Panc1 (cell line): ENCODE results near the gene VIPR2. TPM values are rescaled to one million over a fixed set of nuclear protein-coding genes. Genes with fewer than 3 reads are reported as not detected.

Source experiments
- ATAC-seq: fragments of 200-7000 bp; cut with Tn5 transposase; 2 replicates; pipeline ENCODE4 v1.9.1; 2020; ENCODE audit warnings: mild to moderate bottlenecking, moderate library complexity
- BruUV-seq: library from RNA; stranded (reverse); fragments of 400-500 nt; replicated peaks from 2 replicates; lab custom pipeline; 2021; lab: Mats Ljungman, UMichigan
- CTCF ChIA-PET: fragments of 300-600 bp; sonication (Branson Sonifier 250); formaldehyde crosslinking; loops from one replicate; lab custom pipeline; 2022; ENCODE audit warnings: antibody characterized with exemption; lab: Charles Lee
- POLR2A ChIA-PET: fragments of 300-600 bp; sonication (Branson Sonifier 250); formaldehyde crosslinking; loops from one replicate; lab custom pipeline; 2022; ENCODE audit warnings: antibody characterized with exemption; lab: Charles Lee
- DNase-seq: peaks from one replicate; pipeline ENCODE4 v3.0.0-alpha.2; 2010; ENCODE audit warnings: low read depth, low spot score
- H3K27ac ChIP-seq: 2 replicates; pipeline ENCODE4 v1.5.1; 2011; ENCODE audit warnings: mild to moderate bottlenecking, low read length, inconsistent platforms
- H3K27me3 ChIP-seq: fragments of 200-500 bp; sonication (Bioruptor generic); 2 replicates; pipeline ENCODE4 v1.6.0; 2014; ENCODE audit warnings: low read length, inconsistent platforms; ENCODE audit not compliant: control insufficient read depth, insufficient read depth
- H3K36me3 ChIP-seq: fragments of 200-500 bp; sonication (Bioruptor generic); 2 replicates; pipeline ENCODE4 v1.5.1; 2014; ENCODE audit warnings: inconsistent platforms, mild to moderate bottlenecking, low read length, moderate library complexity; ENCODE audit not compliant: control insufficient read depth, insufficient read depth
- H3K4me1 ChIP-seq: 2 replicates; pipeline ENCODE4 v1.5.1; 2011; ENCODE audit warnings: inconsistent platforms, mild to moderate bottlenecking, low read length, moderate library complexity; ENCODE audit not compliant: control insufficient read depth, insufficient read depth
- H3K4me3 ChIP-seq, 2 experiments: 2 replicates each; pipeline ENCODE4 v1.5.1; 2011 to 2012; ENCODE audit warnings: low read depth in 2 of 2, low read length in 2 of 2, mild to moderate bottlenecking in 2 of 2, inconsistent platforms in 1 of 2, moderate library complexity in 1 of 2
- H3K9me3 ChIP-seq: fragments of 200-500 bp; sonication (Bioruptor generic); 2 replicates; pipeline ENCODE4 v1.5.1; 2014; ENCODE audit warnings: low read depth, mild to moderate bottlenecking, inconsistent platforms, low read length, moderate library complexity; ENCODE audit not compliant: control insufficient read depth, insufficient read depth
- CTCF ChIP-seq: fragments of 450-650 bp; IDR thresholded peaks from 2 replicates; pipeline ENCODE4 v1.5.1; 2017; ENCODE audit warnings: mild to moderate bottlenecking
- POLR2AphosphoS5 ChIP-seq: IDR thresholded peaks from 2 replicates; pipeline ENCODE4 v1.6.1; 2012; ENCODE audit warnings: mild to moderate bottlenecking, low read depth, low read length, moderate library complexity
- REST ChIP-seq, 2 experiments: IDR thresholded peaks; 2 replicates each; pipeline ENCODE4 v1.6.1; 2011 to 2012; ENCODE audit warnings: low read depth in 2 of 2, control low read depth in 1 of 2, low read length in 1 of 2, mild to moderate bottlenecking in 1 of 2, moderate library complexity in 1 of 2; ENCODE audit not compliant: insufficient read depth in 1 of 2
- SIN3A ChIP-seq: IDR thresholded peaks from 2 replicates; pipeline ENCODE4 v1.6.1; 2012; ENCODE audit warnings: low read depth, mild to moderate bottlenecking, low read length, moderate library complexity, borderline replicate concordance; ENCODE audit not compliant: insufficient read depth
- TCF7L2 ChIP-seq: IDR thresholded peaks from 2 replicates; pipeline ENCODE4 v1.6.1; 2011; ENCODE audit warnings: mild to moderate bottlenecking, low read depth, low read length, inconsistent platforms
- in situ Hi-C: cut with HindIII; loops from 2 replicates; pipeline ENCODE4 v1.10.0; 2016; ENCODE audit warnings: low sequenced_read_pairs, low pct_unique_long_range_greater_than_20kb
- intact Hi-C: fragments of 100-400 bp; cut with micrococcal nuclease; formaldehyde crosslinking; loops from one replicate; pipeline ENCODE4 v1.10.0; 2022; ENCODE audit not compliant: unreplicated experiment
- total RNA-seq: library from RNA; stranded (reverse); gene quantifications from one replicate; pipeline ENCODE4 v1.2.1, GENCODE V29; 2021; ENCODE audit not compliant: unreplicated experiment

VIPR2 gene
- total RNA-seq, 1 experiment from 2014 or later: not detected

- Histone ChIP-seq H3K9me3 (no peaks in the 10 kb centered on the region), H3K4me3 (no peak overlapping the region), H3K27ac (peak overlapping the region; percentile 84; the same call in 1 of the 2 replicates), H3K27me3 (no peaks in the 10 kb centered on the region), H3K4me1 (peaks cover 58% of the 10 kb centered on the region), H3K36me3 (no peaks in the 10 kb centered on the region)
- CTCF ChIA-PET: no interaction called here
- in situ Hi-C loops: no loop called here
- POLR2A ChIA-PET: no interaction called here
- ATAC-seq (no peak), DNase-seq (no peak)
- no TSS peak for BruUV-seq
- TF ChIP-seq SIN3A (no peak), REST (IDR thresholded peaks at IDR 0.05; ENCODE audit: insufficient read depth in 1 of 2, low read depth in 2 of 2, low read length in 1 of 2) (no peak), TCF7L2 (no peak)
- intact Hi-C loops: no loop called here
Measured at GRCh38 chr7:159013825-159014289, 130.8 kb downstream of the VIPR2 start.

- in situ Hi-C loops: no loop called here
- CTCF ChIA-PET: no interaction called here
Measured at GRCh38 chr7:159013181-159013690, 131.4 kb downstream of the VIPR2 start.

More at GRCh38 chr7:159013181-159013690, 131.4 kb downstream of the VIPR2 start:
- Histone ChIP-seq H3K4me3 (no peak overlapping the region), H3K27me3 (no peaks in the 10 kb centered on the region), H3K27ac (peak overlapping the region; percentile 84), H3K4me1 (peaks cover 58% of the 10 kb centered on the region), H3K36me3 (no peaks in the 10 kb centered on the region), H3K9me3 (no peaks in the 10 kb centered on the region)
- ATAC-seq (no peak), DNase-seq (no peak)
- TF ChIP-seq SIN3A: no peak
- TF ChIP-seq TCF7L2: no peak
- TF ChIP-seq CTCF: no peak
- no peak for TF ChIP-seq POLR2AphosphoS5
- no peak for TF ChIP-seq REST (IDR thresholded peaks at IDR 0.05; ENCODE audit: insufficient read depth in 1 of 2, low read depth in 2 of 2, low read length in 1 of 2)
- POLR2A ChIA-PET: no interaction called here
- BruUV-seq: no TSS peak
- intact Hi-C loops: no loop called here
